ENCODE results near the gene RAMP1. TPM values are rescaled to one million over a fixed set of nuclear protein-coding genes. Genes with fewer than 3 reads are reported as not detected.

The RAMP1 gene
- total RNA-seq, 1 experiment from 2014 or later: 0.63 TPM

DNA sequence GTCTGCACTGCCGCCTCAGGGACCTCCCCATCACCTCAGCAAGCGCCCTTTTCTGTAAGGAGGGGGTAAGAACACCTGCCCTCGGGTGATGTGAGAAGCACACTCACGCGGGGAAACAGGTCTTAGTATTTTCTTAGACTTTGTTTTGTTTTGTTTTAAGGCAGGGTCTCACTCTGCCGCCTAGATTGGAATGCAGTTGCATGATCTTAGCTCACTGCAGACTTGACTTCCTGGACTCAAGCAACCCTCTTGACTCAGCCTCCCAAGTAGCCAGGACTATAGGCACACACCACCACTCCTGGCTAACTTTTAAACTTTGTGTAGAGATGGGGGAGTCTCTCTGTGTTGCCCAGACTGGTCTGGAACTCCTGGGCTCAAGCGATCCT is 37.1 kb downstream of the RAMP1 start:
- Histone ChIP-seq H2AK5ac (ENCODE audit: insufficient read length, low read length) (no peak overlapping the region), H3K27ac (ENCODE audit: insufficient read length, low read depth, low read length) (no peak overlapping the region), H2BK120ac (ENCODE audit: low read depth, low read length, poor library complexity, severe bottlenecking) (no peak overlapping the region), H3K79me1 (ENCODE audit: insufficient read depth, low read depth, low read length, poor library complexity, severe bottlenecking) (no peaks in the 10 kb centered on the region), H3K4ac (ENCODE audit: low read depth, low read length) (no peak overlapping the region), H3K23me2 (ENCODE audit: insufficient read length, low read depth, low read length, poor library complexity, severe bottlenecking) (no peaks in the 10 kb centered on the region), H4K20me1 (ENCODE audit: control insufficient read depth, insufficient read depth, insufficient read length) (no peaks in the 10 kb centered on the region), H3K18ac (ENCODE audit: insufficient read length, low read depth, low read length) (no peak overlapping the region), H3K9ac (ENCODE audit: extremely low read depth, insufficient read length, low read length) (no peak overlapping the region), H3K9me3 (ENCODE audit: control insufficient read depth, low read depth, low read length) (no peaks in the 10 kb centered on the region), H3K14ac (ENCODE audit: insufficient read depth, low read length) (no peak overlapping the region), H3K23ac (ENCODE audit: insufficient read length, low read depth, low read length) (no peak overlapping the region), H2AFZ (ENCODE audit: low read length) (no peak overlapping the region), H2BK15ac (ENCODE audit: low read depth, low read length) (no peak overlapping the region), H3T11ph (ENCODE audit: low read length) (no peak overlapping the region), H2BK20ac (ENCODE audit: low read depth, low read length, poor library complexity, severe bottlenecking) (no peak overlapping the region), H2BK12ac (ENCODE audit: insufficient read length, low read depth, low read length) (no peak overlapping the region), H2BK5ac (ENCODE audit: insufficient read length, low read length) (no peak overlapping the region), H3K4me2 (ENCODE audit: insufficient read depth, insufficient read length, low read length) (no peak overlapping the region), H4K5ac (ENCODE audit: insufficient read length, low read depth, low read length) (no peak overlapping the region), H4K91ac (ENCODE audit: insufficient read length, low read depth, low read length) (no peak overlapping the region), H3K27me3 (ENCODE audit: insufficient read depth, low read length) (no peaks in the 10 kb centered on the region), H3K4me1 (ENCODE audit: insufficient read depth, low read length) (no peaks in the 10 kb centered on the region), H3K79me2 (ENCODE audit: insufficient read depth, low read length) (no peaks in the 10 kb centered on the region), H4K8ac (replicated peaks; ENCODE audit: insufficient read length, low read depth, low read length) (no peak overlapping the region), H3K56ac (ENCODE audit: insufficient read length, low read depth, low read length) (no peak overlapping the region)
- Mint-ChIP-seq H3K27ac (peak overlapping the region in 1 of 3 experiments; percentile 74; a peak in 1 of 7 replicates), H3K9me3 (no peaks in the 10 kb centered on the region), H3K27me3 (ENCODE audit: low read depth) (no peaks in the 10 kb centered on the region), H3K4me1 (peaks cover 3 to 5% of the 10 kb centered on the region in 2 experiments; a peak in 3 of 4 replicates), H3K4me3 (no peak overlapping the region), H3K36me3 (ENCODE audit: insufficient read depth in 1 of 3, low read depth in 3 of 3) (no peaks in the 10 kb centered on the region)
- no CpG with 5 or more reads among the region's 7 CpGs for WGBS (ENCODE audit: extremely low coverage, insufficient read length, low lambda C conversion rate)
- DNase-seq: no peak
- TF ChIP-seq, protein P1, sequence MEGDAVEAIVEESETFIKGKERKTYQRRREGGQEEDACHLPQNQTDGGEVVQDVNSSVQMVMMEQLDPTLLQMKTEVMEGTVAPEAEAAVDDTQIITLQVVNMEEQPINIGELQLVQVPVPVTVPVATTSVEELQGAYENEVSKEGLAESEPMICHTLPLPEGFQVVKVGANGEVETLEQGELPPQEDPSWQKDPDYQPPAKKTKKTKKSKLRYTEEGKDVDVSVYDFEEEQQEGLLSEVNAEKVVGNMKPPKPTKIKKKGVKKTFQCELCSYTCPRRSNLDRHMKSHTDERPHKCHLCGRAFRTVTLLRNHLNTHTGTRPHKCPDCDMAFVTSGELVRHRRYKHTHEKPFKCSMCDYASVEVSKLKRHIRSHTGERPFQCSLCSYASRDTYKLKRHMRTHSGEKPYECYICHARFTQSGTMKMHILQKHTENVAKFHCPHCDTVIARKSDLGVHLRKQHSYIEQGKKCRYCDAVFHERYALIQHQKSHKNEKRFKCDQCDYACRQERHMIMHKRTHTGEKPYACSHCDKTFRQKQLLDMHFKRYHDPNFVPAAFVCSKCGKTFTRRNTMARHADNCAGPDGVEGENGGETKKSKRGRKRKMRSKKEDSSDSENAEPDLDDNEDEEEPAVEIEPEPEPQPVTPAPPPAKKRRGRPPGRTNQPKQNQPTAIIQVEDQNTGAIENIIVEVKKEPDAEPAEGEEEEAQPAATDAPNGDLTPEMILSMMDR (conservative IDR thresholded peaks at IDR 0.05): no peak

Measured in H9 (cell line).